Loucy (cell line): Measurements from ENCODE around the gene ATP5PD.

Source experiments
- CTCF ChIP-seq: fragments of 200-600 bp; sonication (generic); conservative IDR thresholded peaks from 2 replicates; pipeline ENCODE4 v1.5.1; 2014; ENCODE audit warnings: mild to moderate bottlenecking, antibody characterized with exemption, low read length
- EZH2phosphoT487 ChIP-seq: fragments of 200-600 bp; IDR thresholded peaks from 2 replicates; pipeline ENCODE4 v1.6.1; 2018; ENCODE audit warnings: antibody characterized with exemption, mild to moderate bottlenecking, moderate library complexity, borderline replicate concordance

- TF ChIP-seq CTCF (no peak), EZH2phosphoT487 (no peak)
These were observed 49.4 kb upstream of the ATP5PD start for GRCh38 chr17:75096082-75096625.
